GM18526 (cell line): Measurements from ENCODE around the gene ZFYVE27.

Experiments
- POLR2A ChIP-seq: IDR thresholded peaks from 3 replicates; pipeline ENCODE4 v1.6.1; 2011; ENCODE audit not compliant: insufficient read length; ENCODE audit errors: extremely low read depth

Gene ZFYVE27

GRCh38 chr10:97759158-97759887 is 22.4 kb downstream of the ZFYVE27 start:
- TF ChIP-seq POLR2A = no peak

- TF ChIP-seq POLR2A = no peak
Observed at GRCh38 chr10:97759946-97760345, 23.0 kb downstream of the ZFYVE27 start.

GRCh38 chr10:97760461-97761257 is 23.7 kb downstream of the ZFYVE27 start:
- no peak for TF ChIP-seq POLR2A

- no peak for TF ChIP-seq POLR2A
Observed at GRCh38 chr10:97761331-97761865, 24.5 kb downstream of the ZFYVE27 start.

GRCh38 chr10:97762056-97762455 is 25.1 kb downstream of the ZFYVE27 start:
- TF ChIP-seq POLR2A = no peak

- no peak for TF ChIP-seq POLR2A
Observed at GRCh38 chr10:97762816-97763215, 25.9 kb downstream of the ZFYVE27 start.

GRCh38 chr10:97763411-97763810 is 26.5 kb downstream of the ZFYVE27 start:
- TF ChIP-seq POLR2A = no peak

- TF ChIP-seq POLR2A = no peak
Observed at GRCh38 chr10:97763947-97764346, 27.0 kb downstream of the ZFYVE27 start.

GRCh38 chr10:97764519-97764931 is 27.6 kb downstream of the ZFYVE27 start:
- no peak for TF ChIP-seq POLR2A

- no peak for TF ChIP-seq POLR2A
Observed at GRCh38 chr10:97765201-97765600, 28.3 kb downstream of the ZFYVE27 start.

- TF ChIP-seq POLR2A = no peak
Observed at GRCh38 chr10:97766106-97766810, 29.3 kb downstream of the ZFYVE27 start.

GRCh38 chr10:97766996-97767924 is 30.3 kb downstream of the ZFYVE27 start:
- no peak for TF ChIP-seq POLR2A

GRCh38 chr10:97768322-97769315 is 31.7 kb downstream of the ZFYVE27 start:
- no peak for TF ChIP-seq POLR2A
